GM19193 (cell line): ENCODE data around the gene CDS2.

Source experiments
- POLR2A ChIP-seq: IDR thresholded peaks from 4 replicates; pipeline ENCODE4 v1.6.1; 2011; ENCODE audit not compliant: insufficient read depth, insufficient read length; ENCODE audit errors: extremely low read depth

CDS2 gene

DNA sequence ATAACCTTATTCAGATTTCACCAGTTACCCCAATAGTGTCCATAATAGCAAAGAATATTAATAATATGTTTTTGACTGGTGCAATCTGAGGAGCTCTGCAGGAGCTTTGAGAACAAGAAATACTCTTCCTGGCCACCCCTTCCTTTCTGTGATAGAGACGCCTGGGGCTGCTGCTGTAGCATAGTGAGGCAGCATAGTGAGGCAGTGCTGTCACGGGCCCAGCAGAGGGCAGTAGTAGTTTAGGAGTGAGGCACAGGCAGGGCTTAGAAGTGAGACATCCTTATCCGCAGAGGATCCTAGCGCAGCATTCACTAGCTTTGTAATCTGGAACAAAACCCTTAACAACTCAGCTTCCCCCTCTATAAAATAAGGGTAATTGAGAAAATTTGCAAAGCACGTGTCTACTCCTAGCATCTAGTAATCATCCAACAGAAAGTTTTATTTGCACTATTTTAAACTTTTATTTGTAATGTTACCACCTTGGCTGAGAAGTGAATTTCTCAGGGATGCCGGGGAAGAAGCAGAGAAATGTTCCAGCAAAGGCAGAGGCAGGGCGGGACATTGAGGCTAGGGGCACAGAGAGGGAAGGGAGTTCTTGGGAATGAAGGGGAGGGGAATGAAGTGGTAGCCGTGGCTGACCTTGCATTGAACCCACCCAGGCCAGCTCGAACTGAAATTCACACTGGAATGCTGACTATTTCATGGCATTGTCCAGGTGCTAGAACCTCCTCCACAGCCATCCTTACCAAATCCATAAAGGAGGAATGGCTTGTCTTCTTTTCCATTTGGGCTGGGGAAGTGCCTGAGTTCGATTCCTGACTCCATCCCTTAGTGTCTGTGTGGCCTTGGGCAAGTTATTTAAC, 78.8 kb downstream of the CDS2 start:
- no peak for TF ChIP-seq POLR2A

DNA sequence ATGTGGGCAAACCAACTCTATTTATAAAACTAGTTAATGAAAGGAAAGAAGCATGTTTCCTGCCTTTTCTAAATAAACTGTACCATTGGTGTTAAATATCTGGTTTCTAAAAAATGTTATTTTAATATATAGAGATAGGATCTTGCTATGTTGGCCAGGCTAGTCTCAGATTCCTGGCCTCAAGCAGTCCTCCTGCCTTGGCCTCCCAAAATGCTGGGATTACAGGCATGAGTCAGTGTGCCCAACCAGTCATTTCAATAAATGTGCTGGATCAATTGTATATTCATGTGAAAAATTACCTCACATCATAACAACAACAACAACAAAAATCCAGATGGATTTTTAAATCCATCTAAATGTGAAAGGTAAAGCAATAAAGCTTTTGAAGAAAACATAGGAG, 80.3 kb downstream of the CDS2 start:
- TF ChIP-seq POLR2A, result no peak

DNA sequence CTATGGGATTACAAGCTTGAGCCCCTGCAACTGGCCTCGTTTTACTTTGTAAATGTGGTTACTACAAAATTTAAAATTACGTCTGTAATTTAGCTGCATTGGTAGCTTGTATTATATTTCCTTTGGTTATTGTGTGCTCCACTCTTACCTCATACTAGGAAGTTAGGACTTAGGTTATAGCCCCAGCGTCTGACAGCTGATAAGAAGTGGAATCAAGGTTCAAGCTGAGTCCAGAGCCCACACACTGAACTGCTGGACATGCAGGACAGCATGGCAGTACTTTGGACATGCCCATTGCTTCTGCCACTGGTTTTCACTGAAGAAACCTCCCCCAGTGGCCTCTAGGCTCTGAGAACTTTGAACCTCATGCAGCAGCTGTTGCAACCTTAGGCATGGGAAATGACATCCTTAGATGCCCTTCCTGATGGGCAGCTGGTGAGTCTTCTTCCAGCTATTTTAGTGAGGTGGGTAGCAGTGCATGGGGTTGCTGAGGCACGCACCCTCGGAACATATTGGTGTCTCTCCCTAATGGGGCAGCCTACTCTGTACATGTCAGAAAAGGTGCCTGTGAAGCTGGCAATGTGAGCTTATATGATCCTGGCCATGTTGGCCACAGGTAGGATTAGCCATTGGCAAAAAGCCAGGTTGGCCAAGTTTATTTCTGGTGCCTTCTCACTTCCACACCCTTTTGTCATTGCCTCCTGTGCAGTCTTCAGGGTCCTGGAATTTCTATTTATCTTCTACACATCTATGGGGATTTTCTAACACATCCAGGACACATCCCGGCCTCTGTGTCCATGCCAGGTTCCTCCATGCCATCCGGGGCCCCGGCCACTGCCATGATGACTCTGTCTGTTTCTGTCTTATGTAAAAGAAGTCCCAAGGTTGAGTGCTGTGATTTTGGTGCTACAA, 85.3 kb downstream of the CDS2 start:
- TF ChIP-seq POLR2A, result no peak

DNA sequence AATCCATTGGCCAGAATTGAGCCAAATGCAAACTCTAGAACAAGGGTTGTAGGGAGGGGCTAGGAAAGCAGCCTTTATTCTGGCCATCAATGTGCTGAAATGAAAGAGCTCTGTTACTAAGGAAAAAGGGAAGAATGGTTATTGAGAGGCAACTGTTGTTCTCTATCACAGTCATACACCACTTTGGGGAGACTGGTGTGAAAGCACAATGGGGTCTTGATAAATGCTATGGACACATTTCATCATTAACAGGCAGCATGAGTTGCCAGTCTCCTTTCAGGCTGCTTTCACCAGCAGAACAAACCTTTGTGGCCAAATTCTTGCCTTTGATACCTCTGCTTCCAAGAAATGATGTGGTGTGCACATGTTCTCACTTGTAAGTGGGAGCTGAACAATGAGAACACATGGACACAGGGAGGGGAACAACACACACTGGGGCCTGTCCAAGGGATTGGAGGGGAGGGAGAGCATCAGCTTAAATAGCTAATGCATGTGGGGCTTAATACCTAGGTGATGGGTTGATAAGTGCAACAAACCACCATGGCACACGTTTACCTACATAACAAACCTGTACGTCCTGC, 86.2 kb downstream of the CDS2 start:
- no peak for TF ChIP-seq POLR2A

DNA sequence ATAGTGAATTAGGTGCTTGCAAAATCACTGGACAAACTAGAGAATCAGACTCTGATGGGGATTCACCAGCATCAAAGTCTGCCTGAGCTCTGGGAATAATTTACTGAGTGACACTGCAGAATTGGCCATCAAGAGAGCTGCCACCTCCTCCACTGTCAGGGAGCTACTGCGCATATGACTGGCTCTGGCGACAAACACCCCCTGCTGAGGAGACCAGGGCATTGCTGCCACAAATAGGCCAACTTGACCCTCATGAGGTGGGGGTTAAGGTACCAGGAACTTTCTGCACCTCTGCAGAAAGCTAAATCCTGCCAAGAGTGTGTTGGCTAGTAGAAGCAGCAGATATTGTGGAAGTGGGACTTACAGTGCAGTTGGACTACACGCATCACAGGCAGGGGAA, 88.0 kb downstream of the CDS2 start:
- TF ChIP-seq POLR2A, result no peak

DNA sequence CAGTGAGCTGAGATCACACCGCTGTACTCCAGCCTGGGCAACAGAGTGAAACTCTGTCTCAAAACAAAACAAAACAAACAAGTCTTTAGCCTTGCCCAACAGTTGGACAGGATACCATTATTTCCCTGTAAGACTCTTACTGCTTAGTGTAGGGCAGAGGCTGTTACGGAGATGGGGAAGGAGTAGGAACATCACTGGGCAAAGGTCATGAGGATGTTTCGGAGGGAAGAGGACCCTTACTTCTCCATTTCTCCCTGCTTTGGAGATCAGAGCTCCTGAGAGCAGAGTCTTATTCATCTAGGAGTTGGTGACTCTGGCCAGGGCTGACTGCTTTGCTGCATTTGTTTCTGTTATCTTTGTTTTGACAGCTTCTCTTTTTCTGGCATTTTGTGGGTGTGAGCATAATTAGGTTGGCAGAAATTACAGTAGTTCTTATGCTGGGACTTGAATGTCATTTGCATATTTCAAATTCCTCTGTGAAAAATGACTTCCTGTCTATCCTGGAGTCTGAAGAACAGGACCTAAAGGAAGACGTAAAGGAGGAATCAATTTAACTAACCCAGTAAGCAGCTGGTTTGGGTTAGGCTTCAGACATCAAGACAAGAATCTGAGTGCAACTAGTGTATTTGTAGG, 89.0 kb downstream of the CDS2 start:
- no peak for TF ChIP-seq POLR2A

DNA sequence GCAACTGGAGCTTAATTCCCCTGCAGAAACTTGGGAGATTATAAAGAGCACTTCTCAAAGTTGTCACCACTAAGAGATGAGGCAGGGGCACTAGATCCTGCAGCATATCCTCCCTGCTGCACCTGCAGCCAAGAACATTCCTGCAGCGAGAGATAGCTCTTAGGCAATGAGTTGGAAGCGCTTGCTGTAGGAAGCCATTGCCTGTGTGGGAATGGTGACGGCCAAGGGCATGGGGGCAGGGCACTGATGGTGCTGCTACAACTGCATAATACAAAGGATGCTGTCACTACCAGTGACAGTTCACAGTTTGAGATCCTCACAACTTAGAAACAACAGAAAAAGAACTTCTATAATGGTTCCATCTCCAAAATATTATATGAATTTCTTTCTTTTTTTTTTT, 89.9 kb downstream of the CDS2 start:
- TF ChIP-seq POLR2A, result no peak

DNA sequence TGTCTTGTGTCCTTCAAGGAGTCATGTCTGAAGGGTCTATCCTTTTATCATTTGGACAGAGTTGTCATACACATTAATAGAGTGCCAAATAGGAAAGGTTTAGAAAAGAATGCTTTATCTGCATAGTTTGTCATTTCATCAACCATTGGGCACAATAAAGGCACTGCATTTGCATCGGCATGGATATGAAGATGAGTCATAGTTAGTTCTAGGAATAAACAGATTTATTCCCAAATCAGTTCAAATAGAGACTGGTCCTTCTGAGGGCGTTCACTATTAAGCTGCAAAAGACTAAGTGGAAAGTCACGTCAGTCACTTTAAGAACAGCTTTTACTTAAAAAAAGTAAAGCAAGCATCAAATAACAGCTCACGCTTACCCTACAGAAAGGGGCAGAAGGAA, 90.8 kb downstream of the CDS2 start:
- TF ChIP-seq POLR2A, result no peak

DNA sequence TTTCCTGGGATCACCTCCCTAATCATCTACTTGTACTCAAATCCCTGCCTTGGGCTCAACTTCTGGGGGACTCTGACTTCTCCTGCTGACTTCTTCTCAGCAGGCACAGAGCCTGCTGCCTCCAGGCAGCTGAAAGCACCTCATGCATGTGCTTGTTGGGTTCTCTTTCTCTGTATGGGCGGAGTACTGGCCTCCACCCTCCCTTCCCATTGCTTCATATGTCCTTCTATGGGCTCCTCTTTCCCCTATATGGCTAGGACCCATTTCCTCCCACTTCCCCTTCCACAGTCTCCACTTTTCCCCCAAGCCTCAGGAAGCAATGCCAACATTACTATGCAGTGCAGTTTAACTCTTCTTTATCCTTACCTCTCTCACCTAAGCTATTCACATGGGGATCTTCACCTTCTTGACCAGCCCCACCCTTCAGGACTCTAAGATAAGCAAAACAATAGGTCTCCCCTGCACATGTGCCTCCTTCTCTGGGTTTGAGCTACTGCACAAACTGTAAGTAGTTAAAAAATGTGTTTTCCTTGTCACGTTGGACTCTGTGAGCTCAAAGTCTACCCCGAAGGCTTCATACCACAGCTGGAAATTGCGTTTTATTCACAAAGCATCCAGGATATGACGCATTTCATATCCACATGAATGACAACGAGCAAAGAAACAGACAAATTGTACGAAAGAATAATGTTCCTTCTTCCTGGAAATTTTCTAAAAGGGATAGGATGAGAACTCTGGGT, 93.7 kb downstream of the CDS2 start:
- no peak for TF ChIP-seq POLR2A

DNA sequence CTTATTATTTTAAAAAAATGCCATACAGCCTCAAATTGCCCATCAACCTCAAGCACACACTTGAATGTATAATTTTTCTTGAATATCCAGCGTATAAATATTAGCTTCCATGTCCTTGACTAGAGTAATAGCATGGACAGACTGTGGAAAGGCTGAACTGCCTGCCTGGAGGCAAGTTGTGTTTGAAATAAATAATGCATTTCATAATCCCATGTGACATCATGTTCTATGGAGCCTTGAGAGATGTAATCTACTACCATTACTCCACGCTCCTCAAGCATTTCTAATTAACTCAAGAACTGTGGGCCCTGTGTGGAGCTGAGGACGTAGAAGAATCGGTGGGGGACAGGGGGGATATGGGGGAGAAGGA, 94.2 kb downstream of the CDS2 start:
- TF ChIP-seq POLR2A, result no peak

DNA sequence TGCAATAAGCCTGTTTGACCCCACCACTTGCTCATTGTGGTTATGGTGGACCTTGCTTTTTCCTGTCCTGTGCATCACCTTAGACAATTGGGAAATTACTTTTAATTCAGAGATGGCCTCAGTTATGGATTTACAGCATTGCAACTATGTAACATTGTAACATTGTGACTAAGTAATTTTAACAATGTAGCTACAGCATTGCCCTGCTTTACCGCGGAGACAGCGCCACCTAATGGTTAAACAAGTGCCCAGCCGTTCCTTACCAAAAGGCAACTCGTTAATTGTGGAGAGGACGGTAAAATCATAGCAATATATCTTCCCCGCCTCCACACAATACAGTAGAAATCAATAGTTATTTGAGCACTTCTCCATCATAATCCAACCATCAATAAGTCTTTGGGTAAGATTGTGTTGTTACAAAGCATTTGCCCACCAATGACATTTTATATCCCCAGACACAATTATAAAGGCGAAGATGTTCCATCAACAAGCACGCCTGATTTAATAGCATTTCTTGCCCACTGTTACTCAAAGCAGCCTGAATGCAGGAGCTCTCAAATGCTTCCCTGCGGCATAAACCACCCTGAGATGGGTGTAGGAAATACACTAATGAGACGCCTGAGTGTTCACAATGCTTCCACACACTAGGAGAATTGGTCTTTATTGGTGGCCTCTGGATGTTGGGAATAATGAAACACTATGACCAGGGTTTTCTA, 96.3 kb downstream of the CDS2 start:
- TF ChIP-seq POLR2A, result no peak

DNA sequence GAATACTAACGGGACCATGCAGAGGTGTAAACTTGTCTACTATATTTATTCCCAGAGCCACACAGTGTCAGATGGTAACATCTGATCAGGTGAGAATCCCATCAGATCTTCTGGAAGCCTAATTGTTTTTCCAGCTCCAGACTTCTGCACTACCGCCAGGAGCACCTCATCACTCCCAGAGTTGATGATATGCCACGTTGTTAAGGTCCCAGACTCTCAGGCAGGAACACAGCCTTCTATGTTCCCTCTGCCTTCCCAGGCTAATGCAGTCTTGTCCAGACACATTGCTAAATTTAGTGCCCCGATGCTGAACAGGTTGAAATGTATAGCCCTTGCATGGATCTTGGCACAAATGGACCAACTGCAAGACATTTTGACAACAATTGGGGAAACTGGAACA, 103.7 kb downstream of the CDS2 start:
- TF ChIP-seq POLR2A, result no peak

DNA sequence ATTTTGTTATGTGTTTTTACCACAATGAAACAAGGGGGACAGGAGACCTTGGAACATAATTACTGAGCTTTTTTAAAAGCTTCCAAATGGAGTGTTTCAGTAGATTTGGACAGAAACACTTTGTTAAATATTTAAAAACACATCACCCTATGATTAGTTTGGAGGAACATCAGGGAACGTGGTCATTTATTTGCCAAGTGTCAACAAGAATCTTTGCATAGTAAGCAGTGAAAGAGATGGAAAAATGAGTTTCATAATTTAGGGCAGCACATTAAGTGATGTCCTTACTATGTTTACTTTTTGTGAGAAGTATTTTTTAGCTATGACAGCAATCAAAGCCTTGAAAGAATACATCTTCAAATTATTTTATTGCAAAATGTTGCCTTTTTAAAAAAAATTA, 107.3 kb downstream of the CDS2 start:
- no peak for TF ChIP-seq POLR2A

DNA sequence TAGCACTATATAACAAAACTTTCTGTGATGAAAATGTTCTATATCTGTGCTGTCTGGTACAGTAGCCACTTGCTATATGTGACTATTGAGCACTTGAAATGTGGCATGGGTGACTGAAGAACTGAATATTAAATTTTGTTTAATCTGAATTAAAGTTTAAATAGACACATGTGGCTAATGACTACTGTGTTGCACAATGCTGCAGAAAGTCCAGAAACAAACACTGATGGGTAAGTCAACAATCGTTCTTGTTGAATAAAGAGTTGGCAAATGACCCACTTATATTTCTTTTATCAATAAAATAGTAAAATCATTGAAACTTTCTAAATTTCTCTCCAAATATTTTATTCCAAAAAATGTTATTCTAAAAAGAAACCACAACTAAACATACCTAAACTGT, 108.2 kb downstream of the CDS2 start:
- TF ChIP-seq POLR2A, result no peak
